Measurements from ENCODE around the gene PLA2G12B.

Gene PLA2G12B

DNA sequence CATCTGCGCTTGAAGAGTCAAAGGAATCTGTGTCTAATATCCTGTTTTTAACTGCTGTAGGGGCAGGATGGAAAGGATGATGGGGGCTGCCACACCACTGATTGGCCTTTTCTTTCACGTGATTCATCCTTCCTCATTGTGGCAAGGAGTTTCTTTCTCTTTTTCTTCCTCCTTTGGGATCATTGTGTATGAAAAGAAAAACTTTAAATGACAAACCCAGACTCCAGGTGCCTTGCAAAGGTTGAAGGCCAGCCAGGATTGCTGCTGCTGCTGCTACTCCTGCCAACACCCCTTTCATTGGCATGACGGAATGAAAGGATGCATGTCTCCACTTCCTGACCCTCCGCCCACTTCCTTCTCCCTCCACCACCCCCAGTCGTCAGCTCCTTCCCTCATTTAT, 67.6 kb downstream of the PLA2G12B start:
- Histone ChIP-seq H3K4me3 (ENCODE audit: low read depth, low read length) (no peak overlapping the region), H3K4me2 (ENCODE audit: low read length) (no peak overlapping the region), H3K79me2 (no peaks in the 10 kb centered on the region), H3K9ac (no peak overlapping the region), H3K36me3 (ENCODE audit: control insufficient read depth, insufficient read depth, low read length) (no peaks in the 10 kb centered on the region), H3K9me3 (ENCODE audit: control insufficient read depth, low read length) (no peaks in the 10 kb centered on the region), H2AFZ (no peak overlapping the region), H3K27ac (peak overlapping the region; percentile 3), H3K27me3 (ENCODE audit: control insufficient read depth, insufficient read depth, low read length) (no peaks in the 10 kb centered on the region), H3K4me1 (no peaks in the 10 kb centered on the region)
- TF ChIP-seq, protein P1, sequence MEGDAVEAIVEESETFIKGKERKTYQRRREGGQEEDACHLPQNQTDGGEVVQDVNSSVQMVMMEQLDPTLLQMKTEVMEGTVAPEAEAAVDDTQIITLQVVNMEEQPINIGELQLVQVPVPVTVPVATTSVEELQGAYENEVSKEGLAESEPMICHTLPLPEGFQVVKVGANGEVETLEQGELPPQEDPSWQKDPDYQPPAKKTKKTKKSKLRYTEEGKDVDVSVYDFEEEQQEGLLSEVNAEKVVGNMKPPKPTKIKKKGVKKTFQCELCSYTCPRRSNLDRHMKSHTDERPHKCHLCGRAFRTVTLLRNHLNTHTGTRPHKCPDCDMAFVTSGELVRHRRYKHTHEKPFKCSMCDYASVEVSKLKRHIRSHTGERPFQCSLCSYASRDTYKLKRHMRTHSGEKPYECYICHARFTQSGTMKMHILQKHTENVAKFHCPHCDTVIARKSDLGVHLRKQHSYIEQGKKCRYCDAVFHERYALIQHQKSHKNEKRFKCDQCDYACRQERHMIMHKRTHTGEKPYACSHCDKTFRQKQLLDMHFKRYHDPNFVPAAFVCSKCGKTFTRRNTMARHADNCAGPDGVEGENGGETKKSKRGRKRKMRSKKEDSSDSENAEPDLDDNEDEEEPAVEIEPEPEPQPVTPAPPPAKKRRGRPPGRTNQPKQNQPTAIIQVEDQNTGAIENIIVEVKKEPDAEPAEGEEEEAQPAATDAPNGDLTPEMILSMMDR (IDR thresholded peaks at IDR 0.05), result no peak

DNA sequence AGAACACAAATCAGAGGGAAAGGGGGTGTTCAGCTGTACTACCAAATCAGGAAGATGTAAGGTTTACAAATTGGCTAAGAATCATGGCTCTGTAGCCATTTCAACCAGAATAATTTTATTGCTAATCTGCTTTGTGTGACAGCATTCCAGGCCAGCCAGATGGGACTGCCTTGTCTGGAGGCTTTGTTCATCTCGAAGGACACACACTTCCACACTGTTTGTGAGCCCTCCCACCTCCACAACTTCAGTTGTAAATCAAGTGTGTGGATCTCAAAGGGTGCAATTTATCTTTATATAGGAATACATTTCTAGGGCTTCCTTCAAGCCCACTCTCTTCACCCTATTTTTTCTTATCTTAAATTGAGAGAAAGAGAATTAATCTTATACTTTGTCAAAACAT, 68.0 kb downstream of the PLA2G12B start:
- TF ChIP-seq, protein P1 (IDR thresholded peaks at IDR 0.05), result no peak
- Histone ChIP-seq H3K79me2 (no peaks in the 10 kb centered on the region), H3K4me2 (ENCODE audit: low read length) (no peak overlapping the region), H3K9me3 (ENCODE audit: control insufficient read depth, low read length) (no peaks in the 10 kb centered on the region), H3K36me3 (ENCODE audit: control insufficient read depth, insufficient read depth, low read length) (no peaks in the 10 kb centered on the region), H3K9ac (no peak overlapping the region), H3K27ac (peak overlapping the region; percentile 3), H3K4me1 (no peaks in the 10 kb centered on the region), H3K4me3 (ENCODE audit: low read depth, low read length) (no peak overlapping the region), H2AFZ (no peak overlapping the region), H3K27me3 (ENCODE audit: control insufficient read depth, insufficient read depth, low read length) (no peaks in the 10 kb centered on the region)

DNA sequence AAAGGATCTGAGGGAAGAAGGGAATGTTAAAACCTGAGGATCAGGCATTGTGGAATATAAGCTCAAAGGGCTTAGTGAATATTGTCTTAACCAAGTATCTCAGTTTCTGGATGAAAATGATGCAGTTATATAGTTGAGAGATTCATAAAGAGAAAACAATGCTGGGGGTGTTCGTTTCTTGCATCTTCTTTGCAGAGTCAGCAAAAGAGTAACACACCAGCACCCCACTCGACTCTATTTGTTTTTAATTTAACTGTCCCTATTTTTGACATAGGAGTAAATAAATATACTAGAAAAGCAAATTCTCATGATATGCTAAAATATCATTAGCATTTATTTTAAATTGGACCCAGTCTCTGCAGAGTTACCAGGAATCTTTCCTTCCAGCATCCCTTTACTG, 68.7 kb downstream of the PLA2G12B start:
- Histone ChIP-seq H3K4me1 (no peaks in the 10 kb centered on the region), H3K4me3 (ENCODE audit: low read depth, low read length) (no peak overlapping the region)
- TF ChIP-seq, protein P1 (IDR thresholded peaks at IDR 0.05), result no peak

More for the DNA sequence above, 68.7 kb downstream of the PLA2G12B start:
- Histone ChIP-seq H3K4me2 (ENCODE audit: low read length) (no peak overlapping the region), H3K9ac (no peak overlapping the region), H3K36me3 (ENCODE audit: control insufficient read depth, insufficient read depth, low read length) (no peaks in the 10 kb centered on the region), H3K27ac (no peak overlapping the region), H2AFZ (no peak overlapping the region), H3K79me2 (no peaks in the 10 kb centered on the region), H3K9me3 (ENCODE audit: control insufficient read depth, low read length) (no peaks in the 10 kb centered on the region), H3K27me3 (ENCODE audit: control insufficient read depth, insufficient read depth, low read length) (no peaks in the 10 kb centered on the region)

All from parathyroid adenoma (tissue), 2 donors.